ENCODE data around the gene FOXF2.

Gene FOXF2

GRCh38 chr6:1404713-1405098 lies 15.3 kb downstream of the FOXF2 start:
- no peak overlapping the region for H3K4me3 ChIP-seq (ENCODE audit: low read depth, low read length)
- TF ChIP-seq, protein P1, sequence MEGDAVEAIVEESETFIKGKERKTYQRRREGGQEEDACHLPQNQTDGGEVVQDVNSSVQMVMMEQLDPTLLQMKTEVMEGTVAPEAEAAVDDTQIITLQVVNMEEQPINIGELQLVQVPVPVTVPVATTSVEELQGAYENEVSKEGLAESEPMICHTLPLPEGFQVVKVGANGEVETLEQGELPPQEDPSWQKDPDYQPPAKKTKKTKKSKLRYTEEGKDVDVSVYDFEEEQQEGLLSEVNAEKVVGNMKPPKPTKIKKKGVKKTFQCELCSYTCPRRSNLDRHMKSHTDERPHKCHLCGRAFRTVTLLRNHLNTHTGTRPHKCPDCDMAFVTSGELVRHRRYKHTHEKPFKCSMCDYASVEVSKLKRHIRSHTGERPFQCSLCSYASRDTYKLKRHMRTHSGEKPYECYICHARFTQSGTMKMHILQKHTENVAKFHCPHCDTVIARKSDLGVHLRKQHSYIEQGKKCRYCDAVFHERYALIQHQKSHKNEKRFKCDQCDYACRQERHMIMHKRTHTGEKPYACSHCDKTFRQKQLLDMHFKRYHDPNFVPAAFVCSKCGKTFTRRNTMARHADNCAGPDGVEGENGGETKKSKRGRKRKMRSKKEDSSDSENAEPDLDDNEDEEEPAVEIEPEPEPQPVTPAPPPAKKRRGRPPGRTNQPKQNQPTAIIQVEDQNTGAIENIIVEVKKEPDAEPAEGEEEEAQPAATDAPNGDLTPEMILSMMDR (IDR thresholded peaks at IDR 0.05; ENCODE audit: borderline replicate concordance, insufficient read depth, low read depth, low read length), result no peak

- TF ChIP-seq, protein P1 (IDR thresholded peaks at IDR 0.05; ENCODE audit: borderline replicate concordance, insufficient read depth, low read depth, low read length), result no peak
- H3K4me3 ChIP-seq (ENCODE audit: low read depth, low read length), result no peak overlapping the region
These were observed 15.8 kb downstream of the FOXF2 start for GRCh38 chr6:1405221-1405620.

DNA sequence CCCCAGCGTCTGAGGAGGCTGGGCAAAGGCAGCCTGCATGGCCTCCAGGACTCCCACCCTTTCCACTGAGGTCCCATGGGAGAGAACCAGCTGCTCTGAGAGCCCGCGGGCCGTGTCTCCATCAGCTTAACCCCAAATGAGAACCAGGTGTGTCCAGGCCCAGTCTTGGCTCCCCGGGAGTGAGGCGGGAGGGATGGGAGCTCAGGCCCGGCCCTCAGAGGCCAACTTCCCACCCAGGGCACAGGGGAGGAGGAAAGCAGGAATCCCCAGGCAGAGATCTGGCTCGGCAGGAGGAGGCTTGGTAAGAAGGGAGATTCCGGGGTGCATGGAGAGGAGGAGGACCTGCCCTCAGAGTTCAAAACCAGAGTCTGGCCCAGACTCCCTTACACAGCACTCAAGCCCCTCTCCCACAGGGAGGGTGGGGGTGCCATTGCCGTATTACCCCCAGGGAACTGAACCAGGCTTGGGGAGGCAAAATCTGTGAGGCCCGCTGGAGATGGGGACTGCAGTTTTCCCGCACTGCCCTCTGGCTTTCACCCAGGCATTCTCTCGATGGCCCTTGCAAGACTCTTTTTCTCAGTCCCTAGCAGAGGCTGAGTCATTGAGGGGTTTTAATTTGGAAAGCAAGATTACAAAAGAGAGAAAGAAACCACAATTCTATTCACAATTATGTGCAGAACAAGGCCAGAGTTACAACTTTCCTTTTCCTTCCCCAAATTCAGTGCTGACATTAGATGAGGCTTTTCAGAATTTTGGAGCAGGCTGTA lies 17.1 kb downstream of the FOXF2 start:
- no peak overlapping the region for H3K4me3 ChIP-seq (ENCODE audit: low read depth, low read length)
- TF ChIP-seq, protein P1 (IDR thresholded peaks at IDR 0.05; ENCODE audit: borderline replicate concordance, insufficient read depth, low read depth, low read length), result no peak

GRCh38 chr6:1407499-1407990 lies 18.2 kb downstream of the FOXF2 start:
- H3K4me3 ChIP-seq (ENCODE audit: low read depth, low read length), result no peak overlapping the region
- TF ChIP-seq, protein P1 (IDR thresholded peaks at IDR 0.05; ENCODE audit: borderline replicate concordance, insufficient read depth, low read depth, low read length), result no peak

DNA sequence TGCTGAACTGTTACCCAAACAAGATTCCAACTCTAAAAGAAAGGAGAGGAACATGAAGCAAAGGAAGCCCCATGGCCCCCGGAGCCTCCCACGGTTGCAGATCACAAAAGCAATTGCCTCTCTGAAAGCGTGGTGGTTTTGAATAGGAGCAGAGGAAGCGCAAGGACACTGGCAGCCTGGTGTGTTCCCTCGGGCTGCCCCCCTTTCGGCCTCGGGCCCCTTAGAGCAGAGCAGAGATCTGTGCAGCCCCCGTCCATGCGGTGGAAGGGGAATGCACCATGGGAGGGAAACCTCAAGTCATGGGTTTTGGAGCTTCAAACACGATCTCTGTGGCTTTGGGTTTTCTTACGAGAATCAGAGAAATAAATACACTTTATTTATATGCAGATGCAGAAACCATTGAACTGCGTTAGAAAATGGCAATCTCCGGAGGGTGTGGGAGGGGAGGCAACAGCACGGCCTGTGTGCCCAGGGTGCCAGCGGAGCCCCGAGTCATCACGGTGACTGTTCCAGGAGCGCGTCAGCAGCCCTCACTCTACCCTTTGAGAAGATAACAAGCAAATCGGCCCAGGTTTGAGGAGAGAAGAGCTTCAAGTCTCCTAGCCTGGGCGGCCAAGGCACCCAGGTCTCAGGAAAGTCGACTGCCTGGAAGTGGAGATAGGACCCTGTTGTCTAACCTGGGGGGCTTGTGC lies 20.5 kb downstream of the FOXF2 start:
- TF ChIP-seq, protein P1 (IDR thresholded peaks at IDR 0.05; ENCODE audit: borderline replicate concordance, insufficient read depth, low read depth, low read length), result no peak

GRCh38 chr6:1412901-1413300 lies 23.5 kb downstream of the FOXF2 start:
- no peak overlapping the region for H3K4me3 ChIP-seq (ENCODE audit: low read depth, low read length)
- TF ChIP-seq, protein P1 (IDR thresholded peaks at IDR 0.05; ENCODE audit: borderline replicate concordance, insufficient read depth, low read depth, low read length), result no peak

More for the DNA sequence above, 20.5 kb downstream of the FOXF2 start:
- no peak overlapping the region for H3K4me3 ChIP-seq (ENCODE audit: low read depth, low read length)
